Adrenal gland (tissue), 5 donors: ENCODE measurements around the gene RWDD4.

Experiments
- CTCF ChIP-seq, 6 experiments: fragments of 450-650 bp in 4 of 6; fragments of 200-600 bp in 2 of 6; sonication (generic) in 1 of 6; IDR thresholded peaks; 1 replicate in 5 of 6; 2 replicates in 1 of 6; pipeline versions ENCODE4 v1.5.1 to v1.8.0; 2016 to 2021; ENCODE audit warnings: antibody characterized with exemption in 6 of 6, mild to moderate bottlenecking in 2 of 6, moderate library complexity in 1 of 6
- POLR2A ChIP-seq, 2 donors: fragments of 450-650 bp; IDR thresholded peaks; one replicate each; pipeline ENCODE4 v1.6.1; 2017; ENCODE audit warnings: antibody characterized with exemption in 2 of 2, mild to moderate bottlenecking in 2 of 2, moderate library complexity in 1 of 2
- donor health status: DM: no; HTN: no; CAD: no.

- TF ChIP-seq CTCF (IDR thresholded peaks at IDR 0.05), result no peak
- TF ChIP-seq POLR2A (IDR thresholded peaks at IDR 0.05), result no peak
Measured at GRCh38 chr4:183611210-183611830, 47.7 kb downstream of the RWDD4 start.
